MV-4-11 (cell line): ENCODE measurements around the gene POLR1A.
A peak's percentile ranks its signal among the peaks of the same experiment; 100 is the strongest.

Source experiments
- DNase-seq: peaks from one replicate; lab custom pipeline; 2025; lab: John Stamatoyannopoulos, UW

The POLR1A gene

DNA sequence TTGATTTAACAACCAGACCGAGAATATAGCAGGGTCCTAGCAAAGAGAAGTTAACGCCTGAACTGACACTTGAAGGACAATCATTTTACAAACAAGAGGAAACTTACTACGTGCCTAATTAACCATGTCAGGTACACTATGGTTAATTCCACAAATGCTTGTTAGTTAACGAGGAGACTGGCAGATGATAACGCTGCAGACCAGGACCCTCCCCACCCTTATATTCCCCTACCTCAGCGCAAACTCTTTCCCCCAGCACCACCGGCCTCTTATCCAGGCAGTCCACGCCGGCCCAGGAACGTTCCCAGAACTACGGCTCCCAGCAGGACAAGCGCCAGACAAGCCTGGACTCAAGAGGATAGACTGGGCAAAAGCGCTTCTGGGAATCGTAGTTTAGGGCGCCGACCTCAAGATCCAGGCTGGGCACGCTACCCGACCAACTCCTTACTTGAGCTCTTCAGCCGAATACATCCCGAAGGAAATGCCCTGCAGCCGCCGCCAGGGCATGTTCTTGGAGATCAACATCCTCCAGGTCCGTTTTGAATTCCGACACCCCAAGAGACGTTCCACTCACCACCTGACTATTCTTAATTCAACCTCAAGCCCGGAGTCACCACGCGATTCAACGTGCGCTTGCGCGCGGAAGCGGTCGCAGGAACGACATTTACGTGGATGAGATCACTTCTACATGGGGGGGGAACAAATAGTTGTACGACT is at the start of gene POLR1A:
TSS of gene POLR1A (minus strand) at position 635 of the 717 bp plus-strand sequence. CDS start at position 525, 110 bp downstream.
- DNase-seq: peak; percentile 91

DNA sequence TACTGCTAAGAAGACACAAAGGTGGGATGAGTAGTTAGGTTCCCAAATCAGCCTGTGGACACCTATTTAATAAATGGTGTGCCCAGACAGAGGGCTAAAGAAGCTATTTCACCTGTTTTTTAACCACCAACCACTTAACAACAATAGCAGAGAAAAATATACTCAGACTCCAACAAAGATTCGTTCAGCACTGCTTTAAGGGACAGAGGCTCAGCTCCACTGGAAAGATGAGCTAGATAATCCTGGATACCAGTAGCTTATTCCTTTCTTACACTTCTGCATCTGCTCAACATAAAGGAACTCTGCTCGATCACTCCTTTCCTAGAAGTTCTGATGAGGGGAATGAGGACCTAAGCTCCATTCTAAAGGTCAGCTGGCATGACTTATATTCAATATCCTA is 44.8 kb upstream of the POLR1A start:
- DNase-seq: no peak

DNA sequence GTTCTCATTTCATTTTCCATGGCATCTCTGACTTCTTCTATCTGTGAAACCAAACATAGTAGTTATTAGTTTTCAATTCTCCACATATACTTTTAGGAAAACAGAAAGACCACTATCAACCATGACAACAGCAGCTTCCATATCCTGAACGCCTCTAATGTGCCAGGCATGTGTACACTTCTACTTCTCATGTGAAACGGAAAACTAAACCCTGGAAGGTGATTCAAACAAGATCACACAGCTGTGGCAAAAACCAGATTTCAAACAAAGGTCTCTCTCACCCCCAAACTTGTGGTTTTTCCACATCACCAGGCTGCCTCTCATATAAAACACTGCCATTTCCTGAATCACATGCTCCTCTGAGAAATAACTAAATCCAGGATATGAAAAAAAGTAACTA is 42.1 kb upstream of the POLR1A start:
- DNase-seq: no peak

DNA sequence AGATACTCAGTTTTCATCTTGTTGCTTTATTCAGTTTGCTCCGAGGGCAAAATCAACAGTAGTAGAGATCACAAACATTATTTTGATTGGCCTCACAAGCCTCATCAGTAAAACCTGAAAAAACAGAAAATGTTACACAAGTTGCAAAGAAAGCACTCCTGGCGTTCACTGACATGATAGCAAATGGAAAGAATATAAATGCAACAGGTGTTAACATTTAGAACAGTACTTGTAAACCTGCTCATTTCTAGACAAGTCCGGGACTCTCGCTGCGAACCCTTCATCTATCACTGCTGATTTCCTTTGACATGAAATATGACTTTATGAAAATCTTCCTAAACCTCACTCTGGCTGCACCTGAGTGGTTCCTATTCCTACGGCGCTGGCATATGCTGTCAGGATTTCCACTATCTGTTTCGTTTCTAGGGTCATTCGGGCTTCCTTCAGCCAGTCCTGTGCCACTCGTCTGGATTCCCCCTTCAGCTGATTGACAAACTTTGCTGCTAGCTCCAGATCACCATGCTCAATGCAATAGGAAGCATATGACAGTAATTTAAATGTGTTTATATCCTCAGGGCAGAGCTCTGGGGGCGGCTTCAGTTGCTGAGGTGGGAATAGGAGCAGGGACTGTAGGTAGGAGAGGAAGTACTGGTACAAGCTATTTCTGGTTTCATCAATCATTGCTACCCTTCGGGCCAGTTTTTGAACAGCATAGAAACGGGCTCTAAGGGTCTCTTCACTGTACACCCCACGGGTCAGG is 38.4 kb upstream of the POLR1A start:
- no peak for DNase-seq

DNA sequence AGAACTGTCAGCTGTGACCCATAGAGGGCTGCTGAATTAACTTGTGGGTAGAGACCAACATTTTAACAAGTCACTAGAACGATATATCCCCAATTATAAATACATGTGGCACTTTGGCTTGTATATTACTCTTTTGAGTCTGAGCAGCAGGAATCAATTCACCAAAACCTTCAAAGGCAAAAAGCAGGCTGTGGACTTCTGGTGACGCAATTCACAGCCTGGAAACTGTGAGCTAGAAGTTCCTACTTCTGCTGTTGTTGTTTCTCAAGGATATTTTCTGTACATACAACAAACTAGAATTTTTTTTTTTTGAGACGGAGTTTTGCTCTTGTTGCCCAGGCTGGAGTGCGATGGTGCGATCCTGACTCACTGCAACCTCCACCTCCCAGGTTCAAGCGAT is 37.6 kb upstream of the POLR1A start:
- peak; percentile 56 for DNase-seq

- no peak for DNase-seq
These were observed 37.0 kb upstream of the POLR1A start for GRCh38 chr2:86142436-86143257.

DNA sequence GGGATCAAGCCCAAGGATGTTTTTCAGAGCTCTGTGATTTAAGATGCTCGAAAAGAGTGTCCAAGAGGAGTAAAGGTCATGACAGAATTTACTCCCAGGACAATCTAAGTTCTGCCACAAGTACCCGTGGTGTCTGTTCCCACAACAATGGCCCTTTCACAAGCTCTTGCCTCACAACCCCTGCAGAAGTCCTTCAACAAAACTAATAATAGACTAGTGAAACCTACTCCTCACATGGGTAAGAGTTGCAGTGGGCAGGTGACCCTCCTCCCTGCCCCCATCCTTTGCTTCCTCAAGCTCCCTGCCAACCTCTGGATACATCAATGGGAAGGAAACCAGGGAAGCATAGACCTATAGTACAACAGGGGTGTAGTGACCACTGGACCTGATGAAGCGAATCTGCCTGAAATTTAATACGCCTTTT is 35.3 kb upstream of the POLR1A start:
- DNase-seq: peak; percentile 13

DNA sequence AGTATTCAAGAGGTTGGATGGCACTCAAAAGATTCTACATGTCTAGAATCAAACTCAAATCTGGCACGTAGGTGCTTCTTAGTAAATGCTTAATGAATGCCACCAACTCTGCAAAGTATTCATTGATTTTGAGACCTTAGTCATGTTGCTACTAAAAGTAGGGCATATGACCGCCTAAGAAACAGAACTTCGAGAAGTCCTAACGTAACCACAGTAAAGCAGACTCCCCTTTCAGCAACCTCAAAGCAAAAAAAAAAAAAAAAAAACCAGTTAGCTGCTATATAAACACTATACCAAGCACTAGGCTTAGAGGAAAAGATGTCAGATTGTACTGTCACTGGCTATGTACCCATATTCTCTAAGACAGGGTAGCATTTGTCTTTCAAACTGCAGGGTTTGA is 34.3 kb upstream of the POLR1A start:
- DNase-seq: no peak

DNA sequence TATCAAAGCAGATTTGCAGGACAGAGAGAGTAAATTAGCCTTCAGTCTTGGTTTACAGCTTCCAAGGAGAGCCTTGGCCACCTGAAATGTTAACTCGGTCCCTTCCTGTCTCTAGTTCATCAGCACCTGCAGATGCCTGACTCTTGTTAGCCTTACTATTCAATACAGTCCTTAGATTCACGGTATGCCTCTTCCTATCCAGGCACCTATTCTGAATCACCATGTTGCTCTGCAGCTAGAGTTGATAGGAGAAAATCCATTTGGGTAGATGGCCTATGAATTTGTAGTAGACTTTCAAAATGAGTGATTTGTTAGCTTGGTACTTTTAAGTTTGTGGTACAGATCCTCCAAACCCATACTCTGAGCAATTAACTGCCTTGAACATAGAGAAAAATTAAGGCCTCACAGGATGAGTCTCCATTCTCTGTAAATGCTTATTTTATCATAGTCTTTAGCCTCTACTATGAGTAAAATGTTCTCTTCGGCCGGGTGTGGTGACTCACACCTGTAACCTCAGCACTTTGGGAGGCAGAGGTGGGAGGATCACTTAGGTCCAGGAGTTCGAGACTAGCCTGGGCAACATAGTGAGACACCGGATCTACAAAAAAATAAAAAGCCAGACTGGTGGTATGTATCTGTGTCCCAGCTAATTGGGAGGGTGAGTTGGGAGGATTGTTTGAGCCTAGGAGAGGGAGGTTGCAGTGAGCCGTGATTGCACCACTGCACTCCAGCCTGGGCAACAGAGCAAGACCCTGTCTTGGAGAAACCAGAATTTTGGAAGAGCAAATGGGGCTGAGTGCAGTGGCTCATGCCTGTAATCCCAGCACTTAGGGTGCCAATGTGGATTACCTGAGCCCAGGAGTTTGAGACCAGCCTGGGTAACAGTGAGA is 33.3 kb upstream of the POLR1A start:
- DNase-seq: no peak

- DNase-seq: no peak
These were observed 30.5 kb upstream of the POLR1A start for GRCh38 chr2:86136141-86136540.

GRCh38 chr2:86135653-86136052 is 30.0 kb upstream of the POLR1A start:
- DNase-seq: no peak

- DNase-seq: no peak
These were observed 29.0 kb upstream of the POLR1A start for GRCh38 chr2:86134709-86135108.

DNA sequence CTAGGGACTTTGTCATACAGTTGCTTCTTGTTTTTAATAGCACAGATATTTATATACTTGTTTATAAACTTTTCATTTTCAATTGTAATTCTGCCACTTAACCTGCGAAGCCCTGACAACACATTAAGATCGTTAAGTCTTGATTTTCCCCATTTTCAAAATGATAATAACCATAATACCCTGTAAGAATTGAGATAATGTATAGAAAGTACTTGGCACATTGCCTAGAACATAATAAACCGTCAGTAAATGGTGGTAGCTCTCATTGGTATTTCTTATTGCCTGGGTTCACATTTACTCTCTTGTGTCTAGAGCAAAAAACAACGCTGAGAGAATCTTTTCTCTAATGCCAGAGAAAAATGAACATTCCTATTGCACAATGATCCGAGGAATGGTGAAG is 19.0 kb upstream of the POLR1A start:
- no peak for DNase-seq

DNA sequence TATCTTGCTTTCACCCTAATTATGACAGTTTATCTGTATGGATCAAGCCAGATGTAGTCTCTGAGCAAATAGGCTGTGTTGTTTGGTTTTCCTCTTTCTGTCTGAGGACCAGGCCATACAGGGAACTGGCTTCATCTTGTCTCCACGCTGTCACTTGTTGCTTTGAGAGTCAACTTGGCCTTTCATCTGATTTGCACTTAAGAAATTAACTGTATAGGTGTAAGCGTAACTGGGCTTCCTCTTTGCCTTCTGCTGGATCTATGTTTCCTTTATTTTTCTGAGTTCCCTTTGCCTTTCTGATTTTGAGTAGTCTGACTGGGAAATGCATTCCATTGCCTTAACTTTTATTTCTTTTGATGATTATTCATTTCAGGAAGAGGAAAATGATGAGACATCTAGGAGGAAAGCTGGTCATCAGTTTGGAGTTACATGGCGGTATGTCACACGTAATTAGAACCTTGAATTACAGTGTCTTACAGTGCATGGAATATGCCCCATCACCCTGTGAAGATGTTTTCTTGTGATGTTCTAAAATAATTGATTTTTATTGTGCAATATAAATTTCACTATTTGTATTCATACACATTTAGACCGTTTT is 17.7 kb upstream of the POLR1A start:
- DNase-seq: no peak

GRCh38 chr2:86118130-86118529 is 12.4 kb upstream of the POLR1A start:
- no peak for DNase-seq

GRCh38 chr2:86107031-86107430 is 1.3 kb upstream of the POLR1A start:
- no peak for DNase-seq

DNA sequence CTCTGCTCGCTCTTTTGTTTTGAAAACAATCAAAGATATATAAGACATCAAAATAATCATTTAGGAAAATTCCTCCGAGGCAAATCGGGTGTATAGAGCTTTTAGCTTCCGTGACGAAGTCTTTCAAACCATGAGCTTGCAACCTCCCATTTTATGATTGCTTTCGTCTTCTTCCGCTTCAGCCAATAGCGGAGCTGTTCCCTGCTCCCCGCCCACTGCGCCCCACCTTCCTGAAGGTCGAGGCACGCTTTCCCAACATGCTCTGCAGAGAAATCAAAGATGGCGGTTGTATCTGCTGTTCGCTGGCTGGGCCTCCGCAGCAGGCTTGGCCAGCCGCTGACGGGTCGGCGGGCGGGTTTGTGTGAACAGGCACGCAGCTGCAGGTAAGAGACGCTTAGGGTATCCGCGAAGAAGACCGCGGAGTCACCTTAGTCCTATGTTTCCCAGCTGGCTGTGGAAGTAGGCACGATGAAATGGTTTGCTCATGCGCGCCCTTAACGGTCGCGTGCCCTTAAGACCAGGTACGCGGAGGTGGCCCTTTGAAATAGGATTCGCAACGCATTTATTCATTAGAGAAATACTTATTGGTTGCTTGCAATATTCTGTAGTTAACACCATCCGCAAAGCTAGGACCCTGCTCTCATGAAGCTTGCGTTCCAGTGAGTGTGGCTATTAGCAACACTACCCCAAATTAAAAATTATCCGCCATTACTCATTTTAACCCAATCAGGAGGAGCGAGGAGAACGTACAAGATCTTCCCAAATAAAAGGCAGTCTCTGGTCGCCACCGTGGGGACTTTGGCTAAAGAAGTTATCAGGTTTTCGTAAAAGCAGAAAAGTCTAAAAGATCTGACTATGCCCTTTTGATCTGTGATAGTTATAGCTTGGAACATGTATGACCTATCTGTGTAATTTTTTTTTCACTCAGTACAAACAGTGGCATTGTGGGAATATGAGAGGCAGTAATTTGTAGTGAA is 571 bp upstream of the POLR1A start, which contains the start of gene PTCD3:
TSS of gene PTCD3 (plus strand) at position 267 of the 977 bp plus-strand sequence. CDS start at position 280, 13 bp downstream.
- DNase-seq: peak; percentile 94

DNA sequence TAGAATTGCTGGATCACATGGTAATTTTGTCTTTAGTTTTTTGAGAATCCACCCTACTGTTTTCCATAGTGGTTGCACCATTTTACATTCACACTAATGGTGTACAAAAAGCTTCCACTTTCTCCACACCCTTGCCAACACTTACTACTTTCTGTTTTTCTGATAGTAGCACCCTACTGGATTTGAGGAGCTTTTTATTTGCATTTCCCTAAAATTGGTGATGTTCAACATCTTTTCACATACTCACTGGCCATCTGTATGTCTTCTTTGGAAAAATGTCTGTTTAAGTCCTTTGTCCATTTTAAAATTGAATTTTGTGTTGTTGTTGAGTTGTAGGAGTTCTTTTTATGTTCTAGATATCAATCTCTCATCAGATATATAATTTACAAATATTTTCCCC is 3.5 kb downstream of the POLR1A start:
- DNase-seq: no peak

GRCh38 chr2:86097913-86098312 is 7.8 kb downstream of the POLR1A start:
- no peak for DNase-seq
